Measurements from ENCODE around the gene BTN3A1. TPM values are rescaled to one million over a fixed set of nuclear protein-coding genes. Genes with fewer than 3 reads are reported as not detected.

Gene BTN3A1
- total RNA-seq, 1 experiment from 2014 or later, result 9.0 TPM

DNA sequence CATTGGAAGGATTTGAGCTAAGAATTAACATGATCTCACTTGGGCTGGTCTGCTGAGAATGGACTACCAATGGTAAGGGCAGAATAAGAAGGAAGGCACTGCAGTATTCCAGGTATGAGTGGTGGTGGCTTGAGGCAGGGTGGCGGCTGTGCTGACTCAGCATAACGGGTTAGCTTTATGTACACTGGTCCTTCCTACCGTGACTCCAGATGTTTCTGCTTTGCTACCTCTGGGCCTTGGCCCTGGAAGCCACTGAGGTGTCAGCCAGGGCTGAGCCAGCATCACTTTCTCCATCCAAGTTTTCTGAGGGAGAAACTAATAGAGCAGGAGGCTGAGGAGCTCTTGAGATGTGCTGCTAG lies 25.4 kb downstream of the BTN3A1 start:
- ChIA-PET POLR2A (no interaction called here), RAD21 (ENCODE audit: low non-redundant PET in 1 of 2, low total read pairs in 2 of 2, uncharacterized antibody in 2 of 2, unreplicated experiment in 2 of 2) (no interaction called here), CTCF (no interaction called here)
- TF ChIP-seq ATF3 (IDR thresholded peaks at IDR 0.05) (no peak), MAX (IDR thresholded peaks at IDR 0.05) (no peak), POLR2A (IDR thresholded peaks at IDR 0.05; ENCODE audit: borderline replicate concordance, extremely low read depth, insufficient read depth, insufficient read length) (no peak), EZH2 (IDR thresholded peaks at IDR 0.05) (no peak), YY1 (IDR thresholded peaks at IDR 0.05; ENCODE audit: extremely low read depth, insufficient replicate concordance, low read depth, low read length) (no peak), CEBPB (IDR thresholded peaks at IDR 0.05; ENCODE audit: low read depth) (no peak), ZFX (IDR thresholded peaks at IDR 0.05) (no peak), ELF1 (IDR thresholded peaks at IDR 0.05; ENCODE audit: borderline replicate concordance, low read depth) (no peak), RAD21 (IDR thresholded peaks at IDR 0.05; ENCODE audit: low read depth) (no peak), SIN3A (IDR thresholded peaks at IDR 0.05; ENCODE audit: low read depth) (no peak), ZNF274 (IDR thresholded peaks at IDR 0.05; ENCODE audit: low read depth, low read length) (no peak), EZH2phosphoT487 (IDR thresholded peaks at IDR 0.05; ENCODE audit: borderline replicate concordance) (no peak), FOSL1 (IDR thresholded peaks at IDR 0.05; ENCODE audit: low read depth) (no peak)
- Histone ChIP-seq H3K27ac (ENCODE audit: low read depth, low read length) (no peak overlapping the region), H3K4me2 (ENCODE audit: low read length) (no peak overlapping the region), H3K4me1 (ENCODE audit: control insufficient read depth in 1 of 2, insufficient read depth in 2 of 2, low read length in 2 of 2) (0 out of 4 replicates have a peak, but pooled peaks cover 0 to under 1% of the 10 kb centered on the region in 2 experiments), H3K27me3 (ENCODE audit: insufficient read depth, low read length) (no peaks in the 10 kb centered on the region), H3K4me3 (replicated peaks in 1 of 2; ENCODE audit: low read depth in 1 of 2, low read length in 2 of 2) (no peak overlapping the region), H3K9me3 (ENCODE audit: control insufficient read depth in 1 of 2, insufficient read depth in 1 of 2, low read depth in 1 of 2, low read length in 2 of 2) (no peaks in the 10 kb centered on the region), H2AFZ (ENCODE audit: low read depth, low read length, poor library complexity, severe bottlenecking) (no peak overlapping the region), H4K20me1 (ENCODE audit: insufficient read depth) (no peaks in the 10 kb centered on the region), H3K79me2 (ENCODE audit: insufficient read depth, low read length) (no peaks in the 10 kb centered on the region), H3K36me3 (ENCODE audit: control insufficient read depth in 1 of 2, insufficient read depth in 2 of 2, low read length in 2 of 2) (peaks cover 0 to 4% of the 10 kb centered on the region in 2 experiments; a peak in 2 of 4 replicates), H3K9me2 (ENCODE audit: insufficient read depth) (no peaks in the 10 kb centered on the region), H3K9ac (ENCODE audit: low read length) (no peak overlapping the region)
- DNase-seq (ENCODE audit: low read depth, low spot score) (no peak), ATAC-seq (no peak)
- intact Hi-C loops (cut with micrococcal nuclease), result no loop called here
- BruUV-seq (replicated peaks), result no TSS peak

DNA sequence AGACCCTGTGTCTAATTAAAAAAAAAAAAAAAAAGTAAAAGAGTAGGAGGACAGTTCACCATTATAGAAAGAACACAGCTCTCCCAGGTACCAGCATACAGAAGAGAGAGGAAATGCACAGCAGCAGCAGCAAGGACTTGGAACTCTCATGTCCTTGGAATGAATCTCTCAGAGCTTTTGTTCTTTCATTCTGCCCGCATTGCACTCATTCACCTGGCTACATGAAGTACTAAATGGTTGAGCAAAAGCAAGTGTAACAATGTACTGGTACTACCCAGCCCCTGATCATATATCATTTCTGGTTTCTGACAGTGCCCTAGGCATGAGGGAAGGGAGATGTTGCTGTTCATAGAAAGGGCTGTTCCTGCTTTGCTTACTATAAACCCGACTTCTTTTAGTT lies 26.1 kb downstream of the BTN3A1 start:
- no peak for ATAC-seq
- intact Hi-C loops (cut with micrococcal nuclease), result no loop called here
- ChIA-PET POLR2A (no interaction called here), RAD21 (ENCODE audit: low non-redundant PET in 1 of 2, low total read pairs in 2 of 2, uncharacterized antibody in 2 of 2, unreplicated experiment in 2 of 2) (no interaction called here), CTCF (no interaction called here)
- Histone ChIP-seq H3K36me3 (ENCODE audit: control insufficient read depth in 1 of 2, insufficient read depth in 2 of 2, low read length in 2 of 2) (peaks cover 3 to 4% of the 10 kb centered on the region in 2 experiments; a peak in 2 of 4 replicates), H3K4me2 (ENCODE audit: low read length) (no peak overlapping the region), H3K4me1 (ENCODE audit: control insufficient read depth in 1 of 2, insufficient read depth in 2 of 2, low read length in 2 of 2) (no peaks in the 10 kb centered on the region), H3K27ac (ENCODE audit: low read depth, low read length) (no peak overlapping the region), H3K9me2 (ENCODE audit: insufficient read depth) (no peaks in the 10 kb centered on the region), H3K4me3 (replicated peaks in 1 of 2; ENCODE audit: low read depth in 1 of 2, low read length in 2 of 2) (no peak overlapping the region), H4K20me1 (ENCODE audit: insufficient read depth) (no peaks in the 10 kb centered on the region), H3K9ac (ENCODE audit: low read length) (no peak overlapping the region), H2AFZ (ENCODE audit: low read depth, low read length, poor library complexity, severe bottlenecking) (no peak overlapping the region), H3K79me2 (ENCODE audit: insufficient read depth, low read length) (no peaks in the 10 kb centered on the region), H3K9me3 (ENCODE audit: control insufficient read depth in 1 of 2, insufficient read depth in 1 of 2, low read depth in 1 of 2, low read length in 2 of 2) (0 out of 4 replicates have a peak, but pooled peaks cover 0 to 3% of the 10 kb centered on the region in 2 experiments), H3K27me3 (ENCODE audit: insufficient read depth, low read length) (no peaks in the 10 kb centered on the region)
- DNase-seq (ENCODE audit: low read depth, low spot score), result no peak
- TF ChIP-seq CEBPB (IDR thresholded peaks at IDR 0.05; ENCODE audit: low read depth) (no peak), TCF7L2 (IDR thresholded peaks at IDR 0.05; ENCODE audit: borderline replicate concordance, extremely low read depth, insufficient read depth, insufficient read length) (no peak), CBX3 (IDR thresholded peaks at IDR 0.05; ENCODE audit: low read depth) (no peak), JUND (IDR thresholded peaks at IDR 0.05) (no peak), FOSL1 (IDR thresholded peaks at IDR 0.05; ENCODE audit: low read depth) (no peak), ELF1 (IDR thresholded peaks at IDR 0.05; ENCODE audit: borderline replicate concordance, low read depth) (no peak), EZH2phosphoT487 (IDR thresholded peaks at IDR 0.05; ENCODE audit: borderline replicate concordance) (no peak), SP1 (IDR thresholded peaks at IDR 0.05; ENCODE audit: low read depth) (no peak), SRF (IDR thresholded peaks at IDR 0.05; ENCODE audit: low read depth) (no peak), ATF3 (IDR thresholded peaks at IDR 0.05) (no peak), ZNF274 (IDR thresholded peaks at IDR 0.05; ENCODE audit: low read depth, low read length) (no peak), CTCF (IDR thresholded peaks at IDR 0.05 in 2 of 3, conservative IDR thresholded peaks at IDR 0.05 in 1 of 3; ENCODE audit: borderline replicate concordance in 1 of 3, insufficient read depth in 1 of 3, low read depth in 2 of 3, low read length in 2 of 3) (no peak), POLR2AphosphoS5 (IDR thresholded peaks at IDR 0.05; ENCODE audit: low read depth, low read length) (no peak)
- BruUV-seq (replicated peaks), result no TSS peak
